ENCODE results near the gene MEI4.

The MEI4 gene

DNA sequence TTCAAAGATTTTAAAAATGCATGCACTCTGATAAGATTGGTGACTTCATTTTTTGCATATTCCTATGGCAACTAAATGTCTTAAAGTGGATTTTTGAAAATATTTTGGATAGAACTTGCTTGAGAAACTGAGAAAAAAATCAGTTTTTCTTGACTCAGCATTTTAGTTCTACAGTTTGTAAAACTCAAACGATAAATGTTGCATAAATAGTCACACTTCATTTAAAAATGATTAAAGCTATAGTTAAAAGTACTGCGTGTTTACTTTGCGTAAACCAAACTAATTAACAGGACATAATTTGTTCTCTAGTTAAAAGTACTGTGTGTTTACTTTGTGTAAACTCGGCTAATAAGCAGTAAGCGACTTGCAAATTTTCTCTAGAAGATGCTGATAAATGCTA is 28.3 kb upstream of the MEI4 start:
- TF ChIP-seq, protein P1, sequence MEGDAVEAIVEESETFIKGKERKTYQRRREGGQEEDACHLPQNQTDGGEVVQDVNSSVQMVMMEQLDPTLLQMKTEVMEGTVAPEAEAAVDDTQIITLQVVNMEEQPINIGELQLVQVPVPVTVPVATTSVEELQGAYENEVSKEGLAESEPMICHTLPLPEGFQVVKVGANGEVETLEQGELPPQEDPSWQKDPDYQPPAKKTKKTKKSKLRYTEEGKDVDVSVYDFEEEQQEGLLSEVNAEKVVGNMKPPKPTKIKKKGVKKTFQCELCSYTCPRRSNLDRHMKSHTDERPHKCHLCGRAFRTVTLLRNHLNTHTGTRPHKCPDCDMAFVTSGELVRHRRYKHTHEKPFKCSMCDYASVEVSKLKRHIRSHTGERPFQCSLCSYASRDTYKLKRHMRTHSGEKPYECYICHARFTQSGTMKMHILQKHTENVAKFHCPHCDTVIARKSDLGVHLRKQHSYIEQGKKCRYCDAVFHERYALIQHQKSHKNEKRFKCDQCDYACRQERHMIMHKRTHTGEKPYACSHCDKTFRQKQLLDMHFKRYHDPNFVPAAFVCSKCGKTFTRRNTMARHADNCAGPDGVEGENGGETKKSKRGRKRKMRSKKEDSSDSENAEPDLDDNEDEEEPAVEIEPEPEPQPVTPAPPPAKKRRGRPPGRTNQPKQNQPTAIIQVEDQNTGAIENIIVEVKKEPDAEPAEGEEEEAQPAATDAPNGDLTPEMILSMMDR (IDR thresholded peaks at IDR 0.05; ENCODE audit: borderline replicate concordance, control extremely low read depth, extremely low read depth, insufficient read depth, missing control alignments): no peak
- no peak for DNase-seq (ENCODE audit: low spot score)
- in situ Hi-C loops (cut with MboI; ENCODE audit: low sequenced_read_pairs, unreplicated experiment): no loop called here

DNA sequence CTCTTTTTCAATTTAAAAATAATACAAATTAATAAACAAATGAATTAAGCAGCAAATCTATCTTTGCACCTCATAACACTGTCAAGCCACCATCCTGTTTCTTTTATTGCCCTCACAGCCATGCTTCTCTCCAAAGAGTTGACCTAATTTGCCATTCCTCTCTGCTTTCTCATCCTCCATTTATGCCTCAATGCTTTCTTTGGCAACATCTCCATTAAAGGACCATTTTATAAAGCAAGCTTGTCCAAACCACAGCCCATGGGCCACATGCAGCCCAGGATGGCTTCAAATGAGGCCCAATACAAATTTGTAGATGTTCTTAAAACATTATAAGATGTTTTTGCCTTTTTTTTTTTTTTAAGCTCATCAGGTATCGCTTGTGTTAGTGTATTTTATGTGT is 26.4 kb upstream of the MEI4 start:
- no peak for DNase-seq (ENCODE audit: low spot score)
- TF ChIP-seq, protein P1 (IDR thresholded peaks at IDR 0.05; ENCODE audit: borderline replicate concordance, control extremely low read depth, extremely low read depth, insufficient read depth, missing control alignments): no peak
- in situ Hi-C loops (cut with MboI; ENCODE audit: low sequenced_read_pairs, unreplicated experiment): no loop called here

DNA sequence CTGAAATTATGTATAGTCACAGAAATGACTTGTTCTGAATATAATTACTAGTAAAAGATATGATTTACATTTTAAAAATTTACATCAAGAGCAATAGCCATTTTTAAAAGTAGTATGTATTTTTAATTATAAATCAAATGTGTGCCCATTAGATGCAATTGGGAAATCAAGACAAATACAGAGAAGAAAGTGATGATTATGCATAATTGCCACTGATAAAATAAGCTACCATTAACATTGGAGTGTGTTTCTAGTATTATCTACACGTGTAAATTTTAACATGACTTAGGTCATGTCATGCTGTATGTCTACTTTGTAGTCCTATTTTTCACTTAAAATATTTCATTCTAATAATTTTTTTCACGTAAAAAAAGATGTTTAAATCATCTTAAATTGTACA is 22.8 kb upstream of the MEI4 start:
- DNase-seq (ENCODE audit: low spot score): no peak
- in situ Hi-C loops (cut with MboI; ENCODE audit: low sequenced_read_pairs, unreplicated experiment): no loop called here
- TF ChIP-seq, protein P1 (IDR thresholded peaks at IDR 0.05; ENCODE audit: borderline replicate concordance, control extremely low read depth, extremely low read depth, insufficient read depth, missing control alignments): no peak

DNA sequence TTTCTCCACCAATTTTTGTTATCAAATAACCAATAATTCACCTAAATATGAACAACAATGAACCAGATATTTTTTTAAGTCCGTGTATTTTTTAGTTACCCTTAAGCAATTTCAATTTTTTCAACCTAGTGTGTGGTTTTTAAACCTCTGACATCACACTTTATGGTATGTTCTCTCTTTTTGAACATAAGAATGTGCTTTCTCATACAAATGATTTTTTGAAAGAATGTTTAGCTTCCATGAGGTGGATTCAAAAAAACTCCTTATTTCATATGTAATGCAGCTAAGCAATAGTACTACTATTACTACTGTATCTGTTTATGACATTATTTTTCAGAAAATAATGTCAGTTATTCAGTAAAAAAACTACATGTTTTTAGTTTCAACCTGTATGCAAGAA is 19.4 kb upstream of the MEI4 start:
- TF ChIP-seq, protein P1 (IDR thresholded peaks at IDR 0.05; ENCODE audit: borderline replicate concordance, control extremely low read depth, extremely low read depth, insufficient read depth, missing control alignments): no peak
- in situ Hi-C loops (cut with MboI; ENCODE audit: low sequenced_read_pairs, unreplicated experiment): no loop called here
- DNase-seq (ENCODE audit: low spot score): no peak

DNA sequence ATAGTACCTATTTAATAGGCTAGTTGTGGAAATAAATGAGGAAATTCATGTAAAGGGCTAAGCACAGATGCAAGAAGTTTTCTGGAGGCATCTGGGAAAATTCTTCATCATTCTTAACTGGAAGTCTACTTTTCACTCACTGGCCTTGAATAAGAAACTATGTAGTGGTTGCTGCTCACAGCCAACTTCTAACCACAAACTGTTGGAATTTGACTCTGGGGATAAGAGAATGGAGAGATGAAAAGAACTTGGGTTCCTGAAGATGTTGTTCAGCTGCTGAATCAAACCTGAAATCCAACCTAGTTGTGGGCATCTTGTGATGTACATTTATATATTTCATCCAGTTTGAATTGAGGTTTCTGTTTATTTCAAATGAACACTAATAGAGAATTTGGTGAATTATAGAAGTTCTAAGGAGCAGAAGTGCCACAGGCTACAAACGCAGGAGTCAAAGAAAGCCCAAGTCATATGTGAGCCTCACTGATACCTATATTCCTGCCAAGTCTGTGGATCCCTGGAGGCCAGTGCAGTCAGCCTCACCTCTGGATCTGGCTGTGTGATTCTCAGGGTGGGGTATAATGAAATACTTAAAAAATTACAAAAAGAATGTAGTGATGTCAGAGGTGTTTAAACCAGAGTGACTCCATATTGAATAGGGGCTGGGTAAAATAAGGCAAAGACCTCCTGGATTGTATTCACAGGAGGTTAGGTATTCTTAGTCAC is 18.7 kb upstream of the MEI4 start:
- DNase-seq (ENCODE audit: low spot score): no peak
- in situ Hi-C loops (cut with MboI; ENCODE audit: low sequenced_read_pairs, unreplicated experiment): no loop called here
- TF ChIP-seq, protein P1 (IDR thresholded peaks at IDR 0.05; ENCODE audit: borderline replicate concordance, control extremely low read depth, extremely low read depth, insufficient read depth, missing control alignments): no peak

DNA sequence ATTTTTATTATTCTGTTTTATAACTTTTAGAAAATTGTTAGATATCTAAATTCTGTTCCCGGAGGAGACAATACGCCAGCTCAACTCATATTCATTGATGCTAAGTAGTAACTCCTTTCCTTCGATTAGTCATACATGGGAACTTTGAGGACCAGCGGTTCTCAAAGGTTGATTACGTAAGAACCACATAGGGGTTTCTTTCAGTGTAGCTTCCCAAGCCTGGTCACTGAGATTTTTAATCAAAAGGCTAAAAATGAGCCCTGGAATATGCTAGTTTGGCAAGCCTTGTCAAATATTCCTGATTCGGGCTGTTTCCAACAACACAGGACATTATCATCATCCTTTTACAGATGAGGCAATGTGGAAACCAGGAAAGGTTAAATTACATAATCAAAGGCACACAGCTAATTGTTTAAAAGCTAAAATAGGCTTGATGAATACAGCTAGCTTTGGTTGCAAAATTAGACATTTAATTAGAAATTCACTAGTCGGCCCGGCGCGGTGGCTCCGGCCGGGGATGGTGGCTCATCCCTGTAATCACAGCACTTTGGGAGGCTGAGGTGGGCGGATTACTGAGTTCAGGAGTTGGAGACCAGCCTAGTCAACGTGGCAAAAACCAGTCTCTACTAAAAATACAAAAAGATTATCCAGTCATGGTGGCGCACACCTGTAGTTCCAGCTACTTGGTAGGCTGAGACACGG is 14.6 kb upstream of the MEI4 start:
- no peak for DNase-seq (ENCODE audit: low spot score)
- TF ChIP-seq, protein P1 (IDR thresholded peaks at IDR 0.05; ENCODE audit: borderline replicate concordance, control extremely low read depth, extremely low read depth, insufficient read depth, missing control alignments): no peak
- in situ Hi-C loops (cut with MboI; ENCODE audit: low sequenced_read_pairs, unreplicated experiment): no loop called here
